WTC11 (cell line): ENCODE data around the gene ARHGAP25.

Experiments
- CTCF ChIP-seq: fragments of 200-600 bp; IDR thresholded peaks from 2 replicates; pipeline ENCODE4 v1.8.0; 2022; ENCODE audit warnings: antibody characterized with exemption
- E2F5 ChIP-seq: sonication (generic); formaldehyde crosslinking; IDR thresholded peaks from 2 replicates; pipeline ENCODE4 v1.8.1; 2022; ENCODE audit warnings: mild to moderate bottlenecking, moderate library complexity, missing genetic modification reagents
- GABPB1 ChIP-seq: sonication (generic); formaldehyde crosslinking; IDR thresholded peaks from 2 replicates; pipeline ENCODE4 v1.8.1; 2023; ENCODE audit warnings: mild to moderate bottlenecking, missing genetic modification reagents
- HMGXB4 ChIP-seq: sonication (generic); formaldehyde crosslinking; IDR thresholded peaks from 2 replicates; pipeline ENCODE4 v1.8.1; 2023; ENCODE audit warnings: mild to moderate bottlenecking, moderate library complexity, missing genetic modification reagents
- JUN ChIP-seq: sonication (generic); formaldehyde crosslinking; IDR thresholded peaks from 2 replicates; pipeline ENCODE4 v1.8.0; 2023; ENCODE audit warnings: mild to moderate bottlenecking, missing genetic modification reagents
- PREB ChIP-seq: sonication (generic); formaldehyde crosslinking; IDR thresholded peaks from 2 replicates; pipeline ENCODE4 v1.8.1; 2022; ENCODE audit warnings: mild to moderate bottlenecking, missing genetic modification reagents, moderate library complexity, borderline replicate concordance

GRCh38 chr2:68751397-68752339 is 17.1 kb downstream of the ARHGAP25 start:
- peak; percentile 84 for TF ChIP-seq CTCF
- TF ChIP-seq E2F5 = no peak
- no peak for TF ChIP-seq HMGXB4
- TF ChIP-seq JUN (CRISPR knock-in tag) = no peak
- no peak for TF ChIP-seq GABPB1 (CRISPR knock-in tag)
- TF ChIP-seq PREB = no peak
